AG08396 (cell line): ENCODE results near the gene NSL1.
"Not testable (repeated sequence)": the region's sequence is repeated elsewhere in the genome, so short reads cannot be mapped to it uniquely, and the experiment has no call there.

ENCODE experiments used
- DNase-seq: peaks from one replicate; pipeline ENCODE4 v3.0.0; 2012; ENCODE audit warnings: low spot score, mixed read lengths

NSL1 gene, protein sequence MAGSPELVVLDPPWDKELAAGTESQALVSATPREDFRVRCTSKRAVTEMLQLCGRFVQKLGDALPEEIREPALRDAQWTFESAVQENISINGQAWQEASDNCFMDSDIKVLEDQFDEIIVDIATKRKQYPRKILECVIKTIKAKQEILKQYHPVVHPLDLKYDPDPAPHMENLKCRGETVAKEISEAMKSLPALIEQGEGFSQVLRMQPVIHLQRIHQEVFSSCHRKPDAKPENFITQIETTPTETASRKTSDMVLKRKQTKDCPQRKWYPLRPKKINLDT

DNA sequence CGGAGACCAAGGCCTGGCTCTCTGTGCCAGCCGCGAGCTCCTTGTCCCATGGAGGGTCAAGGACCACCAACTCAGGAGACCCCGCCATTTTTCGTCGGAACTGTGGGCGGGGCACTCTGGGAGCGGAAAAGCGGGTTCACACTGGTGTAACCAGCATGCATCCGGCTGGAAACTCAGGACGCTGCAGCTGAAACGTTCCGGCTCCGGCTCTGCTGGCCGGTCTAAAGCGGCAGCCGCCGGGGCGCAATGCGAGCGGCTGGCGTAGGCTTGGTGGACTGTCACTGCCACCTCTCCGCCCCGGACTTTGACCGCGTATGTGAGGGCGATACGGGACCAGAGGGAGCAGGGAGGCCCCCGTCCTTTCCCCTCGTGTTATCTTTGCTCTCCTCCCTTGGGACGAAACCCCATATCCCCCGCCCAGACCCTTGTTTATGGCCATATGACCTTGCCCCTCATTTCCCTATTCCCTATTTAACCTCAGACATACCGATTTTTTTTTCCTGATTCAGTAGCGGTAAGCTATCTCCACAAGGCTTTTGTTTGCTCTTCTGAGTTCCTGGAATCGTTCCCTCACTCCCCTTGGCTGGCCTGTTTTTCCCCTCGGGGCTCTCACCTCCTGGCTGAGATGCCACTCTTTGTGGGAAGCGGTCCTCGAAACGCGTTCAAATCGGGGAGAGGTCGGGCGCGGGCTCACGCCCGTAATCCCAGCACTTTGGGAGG, at the start of gene NSL1, which contains the start of gene TATDN3:
Gene NSL1 (minus strand): TSS at position 102 of the 720 bp plus-strand sequence. CDS start 14 bp downstream, at position 88.
Gene TATDN3 (plus strand): TSS at position 219 of the 720 bp plus-strand sequence. CDS start 28 bp downstream, at position 247.
- peak; percentile 86 for DNase-seq

DNA sequence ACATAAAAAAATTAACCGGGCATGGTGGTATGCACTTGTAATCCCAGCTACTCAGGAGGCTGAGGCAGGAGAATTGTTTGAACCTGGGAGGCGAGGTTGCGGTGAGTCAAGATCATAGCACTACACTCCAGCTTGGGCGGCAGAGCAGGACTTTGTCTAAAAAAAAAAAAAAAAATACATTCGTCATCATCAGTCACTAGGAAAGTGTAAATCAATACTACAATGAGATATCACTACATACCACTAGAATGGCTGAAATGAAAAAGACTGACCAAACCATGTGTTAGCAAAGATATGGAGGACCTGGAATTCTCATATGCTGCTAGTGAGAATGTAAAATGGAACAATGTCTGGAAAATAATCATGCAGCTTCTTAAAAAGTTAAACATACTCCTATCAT, 46.6 kb upstream of the NSL1 start:
- no peak for DNase-seq

DNA sequence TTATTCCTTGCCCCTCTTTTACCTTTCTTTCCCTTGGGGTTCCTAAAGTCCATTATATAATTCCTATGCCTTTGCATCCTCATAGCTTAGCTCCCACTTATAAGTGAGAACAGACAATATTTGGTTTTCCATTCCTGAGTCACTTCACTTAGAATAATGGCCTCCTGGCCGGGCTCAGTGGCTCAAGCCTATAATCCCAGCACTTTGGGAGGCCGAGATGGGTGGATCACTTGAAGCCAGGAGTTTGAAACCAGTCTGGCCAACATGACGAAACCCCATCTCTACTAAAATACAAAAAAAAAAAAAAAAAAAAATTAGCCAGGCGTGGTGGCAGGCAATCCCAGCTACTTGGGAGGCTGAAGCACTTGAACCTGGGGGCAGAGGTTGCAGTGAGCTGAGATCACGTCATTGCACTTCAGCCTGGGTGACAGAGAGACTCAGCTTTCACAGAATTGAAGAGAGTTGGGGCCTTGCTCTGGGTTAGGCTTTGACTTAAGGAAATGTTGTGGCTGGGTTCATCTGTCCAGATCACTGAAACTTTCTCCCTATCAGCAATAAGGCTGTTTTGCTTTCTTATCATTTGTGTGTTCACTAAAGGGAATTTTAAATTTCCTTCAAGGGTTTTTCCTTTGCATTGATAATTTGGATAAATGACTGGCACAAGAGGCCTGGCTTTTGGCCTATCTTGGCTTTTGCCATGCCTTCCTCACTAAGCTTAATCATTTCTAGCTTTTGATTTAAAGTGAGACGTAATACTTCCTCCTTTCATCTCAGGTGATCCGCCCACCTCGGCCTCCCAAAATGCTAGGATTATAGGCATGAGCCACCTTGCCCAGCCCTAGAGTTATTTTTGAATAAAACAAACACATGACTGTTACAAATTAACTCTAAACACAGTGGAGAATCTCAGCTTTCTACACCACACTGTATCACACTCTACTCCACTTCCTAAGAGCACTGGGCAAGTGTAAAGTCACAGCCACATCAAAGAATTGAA, 41.9 kb upstream of the NSL1 start:
- DNase-seq = not testable (repeated sequence)

DNA sequence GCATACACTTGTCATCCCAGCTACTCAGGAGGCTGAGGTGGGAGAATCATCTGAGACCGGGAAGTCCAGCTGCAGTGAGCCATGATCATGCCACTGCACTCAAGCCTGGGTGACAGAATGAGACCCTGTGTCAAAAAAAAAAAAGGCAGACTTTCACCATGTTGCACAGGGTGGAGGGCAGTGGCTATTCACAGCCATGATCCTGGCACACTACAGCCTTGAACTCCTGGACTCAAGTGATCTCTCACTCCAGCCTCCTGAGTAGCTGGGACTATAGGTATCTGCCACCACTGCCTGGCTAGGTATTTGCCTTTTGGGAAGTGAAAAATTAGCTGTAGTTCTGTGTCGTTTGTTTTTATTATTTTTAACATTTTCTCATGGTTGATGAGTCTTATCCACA, 36.8 kb upstream of the NSL1 start:
- DNase-seq = no peak

DNA sequence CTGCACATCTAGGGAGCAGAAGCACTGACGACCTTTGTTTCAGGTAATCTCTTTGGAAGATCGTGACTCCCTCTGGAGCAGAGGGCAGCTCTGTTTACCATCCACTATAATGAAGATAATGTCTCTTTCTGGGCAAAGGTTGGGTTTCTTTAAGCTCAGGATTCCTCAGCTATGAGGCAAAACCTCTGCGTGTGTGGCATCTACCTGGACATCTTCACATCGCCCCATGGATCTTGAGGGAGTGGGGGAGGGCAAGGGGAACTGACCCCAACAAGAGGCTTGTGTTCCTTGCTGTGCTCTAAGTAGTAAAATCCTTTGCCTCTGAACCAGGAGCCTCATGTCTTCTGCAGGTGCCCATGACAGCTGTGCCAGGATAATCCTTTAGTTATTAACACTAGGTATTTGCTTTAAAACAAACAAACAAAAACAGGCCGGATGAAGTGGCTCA, 36.3 kb upstream of the NSL1 start:
- no peak for DNase-seq

DNA sequence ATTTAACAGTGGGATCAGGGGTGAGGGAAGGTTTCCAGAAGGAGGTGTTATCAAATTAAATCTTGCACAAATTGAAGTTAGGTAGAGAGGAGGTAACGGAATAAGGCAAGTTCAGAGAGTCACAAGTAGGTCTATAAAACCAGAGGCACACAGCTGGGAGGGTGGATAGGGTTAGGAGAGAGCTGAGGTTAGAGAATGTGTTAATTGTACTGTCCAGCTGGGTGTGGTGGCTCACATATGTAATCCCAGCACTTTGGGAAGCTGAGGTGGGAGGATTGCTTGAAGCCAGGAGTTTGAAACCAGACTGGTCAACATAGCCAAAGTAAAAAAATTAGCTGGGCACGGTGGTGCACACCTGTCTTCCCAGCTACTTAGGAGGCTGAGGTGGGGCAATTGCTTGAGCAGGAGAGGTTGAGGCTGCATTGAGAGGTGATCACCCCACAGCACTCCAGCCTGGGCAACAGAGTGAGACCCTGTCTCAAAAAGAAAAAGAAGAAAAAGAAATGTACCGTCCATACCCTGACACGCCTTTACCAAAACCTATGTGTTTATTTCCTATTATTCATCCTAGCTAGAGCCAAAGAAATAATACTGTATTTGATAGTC, 35.7 kb upstream of the NSL1 start:
- DNase-seq = no peak

DNA sequence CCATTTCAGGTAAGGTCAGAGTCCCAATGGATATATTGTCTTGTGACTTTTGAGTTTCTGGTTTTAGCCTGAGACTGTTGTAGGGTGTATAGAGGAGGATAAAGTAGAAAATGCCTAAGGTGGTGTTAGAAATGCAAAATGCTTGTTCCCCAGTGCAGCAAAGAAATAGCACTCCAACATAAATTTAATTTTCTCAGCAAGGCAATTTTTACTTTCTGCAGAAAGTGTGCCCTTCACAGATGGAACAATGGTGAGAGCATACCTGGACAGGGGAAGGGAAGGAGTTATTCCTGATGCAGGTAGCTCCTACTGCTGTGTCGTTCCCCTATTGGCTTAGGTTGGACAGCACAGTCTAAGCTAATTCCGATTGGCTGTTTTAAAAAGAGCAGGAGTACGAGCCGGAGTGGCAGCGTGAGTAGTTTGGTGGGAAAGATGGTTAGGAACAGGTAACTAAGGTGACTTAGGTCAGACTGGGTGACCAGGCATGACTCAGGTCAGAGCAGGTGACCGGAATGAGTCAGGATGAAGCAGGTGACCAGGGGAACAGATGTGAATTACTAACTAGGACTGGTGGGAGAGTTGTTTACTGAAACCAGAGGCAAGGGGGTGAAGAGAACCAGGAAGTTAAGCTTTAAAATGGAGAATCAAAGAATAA, 34.3 kb upstream of the NSL1 start:
- no peak for DNase-seq

DNA sequence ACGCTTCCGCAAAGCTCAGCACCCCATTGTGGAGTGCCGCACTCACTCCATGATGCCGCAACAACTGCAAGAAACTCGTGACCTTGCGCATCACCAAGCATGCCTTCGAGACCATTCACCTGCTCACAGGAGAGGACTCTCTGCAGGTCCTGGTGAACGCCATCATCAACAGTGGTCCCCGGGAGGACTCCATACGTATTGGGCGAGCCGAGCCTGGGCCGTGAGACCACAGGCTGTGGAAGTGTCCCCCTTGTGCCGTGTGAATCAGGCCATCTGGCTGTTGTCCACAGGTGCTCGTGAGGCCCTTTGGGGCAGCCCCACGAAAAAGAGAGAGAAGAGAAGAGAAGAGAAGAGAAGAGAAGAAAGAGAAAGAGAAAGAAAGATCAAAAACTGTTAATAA, 32.6 kb upstream of the NSL1 start:
- no peak for DNase-seq

DNA sequence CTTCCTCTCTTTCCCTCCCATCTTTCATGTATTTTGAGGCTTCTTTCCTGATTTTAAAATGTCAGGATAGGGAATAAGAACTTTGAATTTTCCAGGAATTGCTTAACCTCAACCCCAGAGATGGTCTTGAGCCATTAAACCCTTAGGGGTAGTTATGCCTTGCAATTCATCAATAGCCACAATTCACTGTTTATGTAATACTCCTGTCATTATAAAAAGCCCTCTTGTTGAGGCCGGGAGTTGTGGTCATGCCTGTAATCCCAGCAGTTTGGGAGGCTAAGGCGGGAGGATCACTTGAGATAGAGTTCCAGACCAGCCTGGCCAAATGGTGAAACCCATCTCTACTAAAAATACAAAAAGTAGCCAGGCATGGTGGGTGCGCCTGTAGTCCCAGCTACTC, 31.4 kb upstream of the NSL1 start:
- no peak for DNase-seq

DNA sequence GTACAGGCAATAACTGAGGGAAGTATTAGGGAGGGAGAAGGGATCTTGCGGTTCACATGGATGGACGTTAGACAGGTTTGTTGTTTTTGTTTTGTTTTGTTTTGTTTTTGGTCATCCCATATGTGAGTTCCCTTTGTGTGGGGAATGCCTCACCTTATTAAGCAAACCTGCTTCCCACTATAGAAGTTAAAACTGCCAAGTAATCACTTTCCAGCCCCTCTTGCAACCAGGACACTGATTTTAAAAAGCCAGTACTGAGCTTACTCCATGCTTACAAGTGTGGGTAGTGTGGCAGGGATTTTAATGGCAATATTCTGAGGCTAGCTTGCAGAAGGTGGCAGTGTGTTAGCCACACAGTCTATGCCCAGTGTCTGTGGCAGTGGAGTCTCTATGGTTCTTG, 29.4 kb upstream of the NSL1 start:
- DNase-seq = no peak

DNA sequence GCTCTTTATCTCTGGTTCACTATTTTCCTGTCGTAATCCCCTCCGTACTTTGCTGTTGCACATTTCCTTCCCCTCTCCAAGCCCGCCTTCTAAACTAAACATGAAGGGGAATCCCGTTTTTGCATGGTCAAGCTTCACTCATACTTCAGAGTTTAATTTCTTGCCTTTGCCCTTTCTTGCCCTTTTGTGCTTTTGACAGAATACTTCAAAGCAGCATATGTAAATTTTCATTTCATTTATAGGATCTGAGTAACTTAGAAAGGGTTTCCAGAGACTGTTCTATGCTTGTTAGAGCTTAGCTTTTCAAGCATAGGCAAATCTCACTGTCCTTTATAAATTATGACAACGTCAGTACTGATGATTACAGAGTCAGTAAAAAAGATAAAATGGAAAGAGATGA, 28.1 kb upstream of the NSL1 start:
- DNase-seq = no peak

DNA sequence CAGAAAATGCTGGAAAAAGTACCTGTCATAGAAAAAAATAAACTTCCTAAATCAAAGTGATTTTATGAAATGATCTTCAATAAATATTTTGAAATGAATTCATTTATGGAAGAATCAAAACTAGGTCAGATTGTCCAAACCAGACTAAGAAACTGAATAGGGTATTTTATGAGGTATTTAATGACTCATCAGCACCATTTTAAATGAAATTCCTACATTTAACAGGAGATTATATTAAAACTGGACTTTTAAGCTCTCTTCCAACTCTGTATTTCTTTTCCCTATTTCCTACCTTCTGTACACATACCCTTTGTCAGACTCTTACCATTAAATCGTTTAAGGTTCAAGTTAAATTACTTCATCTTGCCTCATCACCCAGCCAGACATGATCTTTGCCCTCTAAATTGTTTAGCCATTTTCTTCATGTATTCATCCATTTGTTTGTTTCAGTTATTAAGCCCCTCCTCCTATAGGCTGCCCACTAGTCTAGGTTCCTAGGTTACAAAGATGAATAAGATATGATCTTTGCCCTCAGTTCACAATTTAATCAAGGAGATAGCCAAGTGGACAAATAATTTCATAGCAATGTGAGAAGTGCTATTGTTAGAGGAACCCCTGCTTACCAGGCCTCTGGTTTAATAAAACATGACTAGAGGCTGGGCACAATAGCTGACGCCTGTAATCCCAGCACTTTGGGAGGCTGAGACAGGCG, 25.1 kb upstream of the NSL1 start:
- no peak for DNase-seq

DNA sequence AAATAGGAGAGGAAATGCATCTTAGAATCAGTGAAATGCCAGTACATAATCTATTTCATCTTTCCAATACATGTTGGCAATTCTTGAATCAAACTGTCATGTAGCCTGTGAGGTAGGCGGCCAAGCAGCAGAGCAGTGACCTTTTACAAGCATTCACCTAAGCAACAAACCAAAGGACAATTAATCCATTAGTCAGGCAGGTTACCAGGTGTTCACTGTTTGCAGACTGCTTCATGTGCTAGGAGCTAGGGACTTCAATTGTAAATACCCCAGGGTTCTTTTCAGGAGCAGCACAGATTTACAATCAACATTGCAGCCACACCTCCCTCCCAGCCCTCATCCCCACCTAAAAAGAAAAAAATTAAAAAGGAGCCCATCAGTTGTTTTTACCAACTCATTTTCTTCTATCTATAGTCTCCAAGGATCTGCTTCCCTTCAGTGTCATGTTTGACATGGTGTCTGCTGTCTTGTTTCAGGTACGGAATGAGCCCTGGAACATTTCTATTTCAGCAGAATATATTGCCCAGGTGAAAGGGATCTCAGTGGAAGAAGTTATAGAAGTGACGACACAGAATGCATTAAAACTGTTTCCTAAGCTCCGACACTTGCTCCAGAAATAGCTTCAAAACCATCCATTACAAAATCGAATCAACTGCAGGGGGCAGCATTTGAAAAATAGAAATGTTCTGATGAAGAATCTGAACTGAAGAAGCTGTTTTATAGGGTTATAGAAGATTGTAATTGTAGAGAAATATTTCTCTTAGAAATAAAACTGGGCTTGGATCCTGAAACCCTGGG, 23.2 kb upstream of the NSL1 start:
- no peak for DNase-seq

DNA sequence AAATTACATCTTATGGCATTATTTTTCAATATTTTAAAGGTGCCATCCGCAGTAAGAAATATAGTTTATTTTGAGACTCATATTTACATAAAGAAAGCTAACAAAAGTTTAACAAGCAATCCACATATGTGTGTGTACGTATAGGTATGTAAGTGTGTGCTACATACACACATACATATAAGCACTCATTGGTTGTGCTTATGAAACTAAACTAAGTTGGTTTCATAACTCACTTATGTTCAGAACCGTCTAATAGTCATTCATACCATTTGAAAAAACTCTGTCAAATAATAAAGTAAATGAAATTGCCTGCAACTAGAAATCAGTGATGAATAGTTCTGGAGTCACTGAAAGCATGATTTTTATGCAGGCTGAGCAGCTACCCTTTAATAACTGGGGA, 14.2 kb upstream of the NSL1 start:
- no peak for DNase-seq

DNA sequence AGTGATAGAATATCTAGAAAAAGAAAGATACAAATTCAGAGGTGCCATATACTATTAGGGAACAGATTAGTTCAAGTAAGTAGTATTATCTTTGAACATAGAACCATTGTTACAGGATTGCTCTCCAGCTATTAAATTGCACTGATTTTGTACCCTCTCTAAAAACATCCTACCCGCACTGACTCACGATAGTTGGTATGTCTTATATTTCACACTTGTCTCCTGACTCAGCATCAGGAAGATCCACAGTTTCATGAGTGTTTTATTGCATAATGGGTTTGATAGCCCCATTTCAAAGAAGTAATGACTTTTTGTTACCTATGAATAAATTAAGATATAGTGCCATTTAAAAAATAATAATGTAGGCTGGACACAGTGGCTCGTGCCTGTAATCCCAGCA, 6.1 kb upstream of the NSL1 start:
- no peak for DNase-seq

DNA sequence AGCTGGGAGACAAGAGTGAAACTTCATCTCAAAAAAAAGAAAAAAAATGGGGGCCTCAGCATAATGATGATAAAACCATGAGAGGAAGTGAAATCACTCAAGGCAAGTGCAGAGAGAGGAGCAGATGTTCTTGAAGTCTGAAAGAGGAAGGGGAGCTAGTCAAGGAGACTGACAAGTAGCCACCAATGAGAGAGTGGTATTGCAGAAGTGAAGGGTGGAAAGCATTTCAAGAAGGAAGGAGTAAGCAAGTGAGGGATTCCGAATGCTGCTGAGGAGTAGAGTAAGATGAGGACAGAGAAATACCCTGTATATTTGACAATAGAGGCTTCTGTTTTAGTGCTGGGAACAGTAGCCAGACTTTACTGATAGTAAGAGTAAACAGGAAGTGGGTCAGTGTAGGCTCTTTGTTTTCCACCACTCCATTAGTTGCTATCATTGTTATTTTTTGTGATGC, 3.0 kb upstream of the NSL1 start:
- DNase-seq = no peak

DNA sequence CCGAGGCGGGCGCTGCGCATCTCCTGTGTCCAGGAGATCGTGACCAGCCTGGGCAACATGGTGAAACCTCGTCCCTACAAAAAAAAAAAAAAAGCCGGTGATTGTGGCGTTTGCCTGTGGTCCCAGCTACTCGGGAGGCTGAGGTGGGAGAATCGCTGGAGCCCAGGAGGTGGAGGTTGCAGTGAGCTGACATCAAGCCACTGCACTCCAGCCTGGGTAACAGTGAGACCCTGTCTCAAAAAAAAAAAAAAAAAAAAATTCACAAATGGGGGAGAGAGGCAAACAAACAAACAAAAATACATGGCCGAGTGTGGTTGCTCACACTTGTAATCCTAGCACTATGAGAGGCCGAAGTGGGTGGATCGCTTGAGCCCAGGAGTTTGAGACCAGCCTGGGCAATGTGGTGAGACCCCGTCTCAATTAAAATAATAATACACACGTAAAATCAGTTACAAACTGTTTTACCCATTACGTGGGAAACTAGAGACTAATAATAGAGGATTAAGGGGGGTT, 875 bp upstream of the NSL1 start:
- no peak for DNase-seq

DNA sequence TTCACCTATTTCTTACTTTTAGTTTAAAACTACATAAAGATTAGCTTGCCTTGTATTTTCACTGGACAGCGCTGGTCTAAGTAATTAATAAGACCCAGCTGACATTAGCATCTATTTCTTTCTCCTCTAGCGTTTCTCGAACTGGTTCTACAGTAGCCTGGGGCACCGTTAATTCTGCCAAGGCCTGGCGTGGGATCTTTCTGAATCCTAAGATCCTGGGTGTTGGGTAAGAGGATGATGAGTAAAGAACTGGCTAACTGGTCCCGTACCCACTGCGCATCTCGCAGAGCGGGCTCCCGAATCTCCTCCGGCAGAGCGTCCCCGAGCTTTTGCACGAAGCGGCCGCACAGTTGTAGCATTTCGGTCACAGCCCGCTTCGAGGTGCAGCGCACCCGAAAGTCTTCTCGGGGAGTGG, 309 bp downstream of the NSL1 start:
- DNase-seq = peak; percentile 78

DNA sequence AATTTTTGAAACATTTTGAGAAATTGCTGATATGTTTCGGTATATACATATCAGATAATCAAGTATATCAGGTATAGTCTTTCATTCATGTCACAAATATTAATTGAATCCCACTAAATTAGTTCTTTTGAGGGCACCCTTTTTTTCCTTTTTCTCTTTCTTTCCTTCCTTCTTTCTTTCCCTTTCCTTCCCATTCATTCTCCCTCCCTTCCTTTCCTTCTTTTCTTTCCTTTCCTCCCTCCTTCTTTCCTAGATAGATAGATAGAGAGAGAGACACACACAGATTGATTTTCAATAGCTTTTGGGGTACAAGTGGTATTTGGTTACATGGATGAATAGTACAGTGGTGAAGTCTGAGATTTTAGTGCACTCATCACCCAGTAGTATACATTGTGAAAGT, 5.7 kb downstream of the NSL1 start:
- DNase-seq = no peak

DNA sequence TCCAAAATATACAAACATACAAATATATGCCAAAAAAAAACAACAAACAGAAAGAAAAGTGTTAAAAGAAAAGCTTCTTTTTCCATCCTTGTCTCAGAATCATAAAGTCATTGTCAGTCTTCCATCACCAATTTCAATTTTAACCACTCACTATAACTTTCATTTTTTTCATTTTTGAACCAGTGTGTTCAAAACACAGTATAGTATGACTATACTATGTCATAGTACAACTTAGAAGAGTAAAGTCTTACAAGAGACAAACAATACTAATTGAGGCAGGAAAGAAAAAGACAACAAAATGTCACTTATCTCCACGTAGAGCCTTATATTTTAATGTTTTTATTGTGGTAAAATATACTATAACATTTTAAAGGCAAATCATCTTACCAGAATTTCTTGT, 7.6 kb downstream of the NSL1 start:
- DNase-seq = no peak
